SU-DHL-6 (cell line): Measurements from ENCODE around the gene RBM20.
"Not testable (repeated sequence)": the region's sequence is repeated elsewhere in the genome, so short reads cannot be mapped to it uniquely, and the experiment has no call there.

Experiments
- H2AFZ ChIP-seq: fragments of 200-600 bp; sonication (generic); 2 replicates; pipeline ENCODE4 v1.6.1; 2014; ENCODE audit warnings: low read depth, mild to moderate bottlenecking, moderate library complexity, mixed read lengths, antibody characterized with exemption, low read length; ENCODE audit not compliant: severe bottlenecking
- H3F3A ChIP-seq: fragments of 200-600 bp; shearing (Covaris generic); 2 replicates; pipeline ENCODE4 v1.6.0; 2016; ENCODE audit warnings: antibody characterized with exemption, mild to moderate bottlenecking; ENCODE audit not compliant: insufficient read depth
- H3K27ac ChIP-seq: fragments of 200-600 bp; sonication (generic); 2 replicates; pipeline ENCODE4 v1.5.1; 2016; ENCODE audit warnings: low read depth, mild to moderate bottlenecking, low read length, moderate library complexity, mixed read lengths
- H3K27me3 ChIP-seq: fragments of 200-600 bp; sonication (generic), shearing (Covaris generic); 2 replicates; pipeline ENCODE4 v1.6.0; 2014; ENCODE audit warnings: mild to moderate bottlenecking, low read length
- H3K36me3 ChIP-seq: fragments of 200-600 bp; sonication (generic); 2 replicates; pipeline ENCODE4 v1.6.1; 2014; ENCODE audit warnings: mild to moderate bottlenecking, low read length, mixed read lengths
- H3K4me2 ChIP-seq: fragments of 300-600, 200-600 bp; shearing (Covaris generic), sonication (generic); 2 replicates; pipeline ENCODE4 v1.6.0; 2014; ENCODE audit warnings: low read length, low read depth, mild to moderate bottlenecking; ENCODE audit not compliant: poor library complexity, severe bottlenecking
- H3K4me3 ChIP-seq: fragments of 200-600 bp; sonication (generic); 2 replicates; pipeline ENCODE4 v1.5.1; 2014; ENCODE audit warnings: antibody characterized with exemption, low read length, mild to moderate bottlenecking, mixed read lengths; ENCODE audit not compliant: insufficient read depth, poor library complexity, severe bottlenecking
- H3K79me2 ChIP-seq: fragments of 200-600 bp; sonication (generic); 2 replicates; pipeline ENCODE4 v1.6.1; 2014; ENCODE audit warnings: mild to moderate bottlenecking, low read length, moderate library complexity; ENCODE audit not compliant: insufficient read depth
- H3K9ac ChIP-seq: fragments of 200-600 bp; sonication (generic); 2 replicates; pipeline ENCODE4 v1.7.0; 2014; ENCODE audit warnings: mild to moderate bottlenecking, low read length
- H3K9me2 ChIP-seq: fragments of 200-600 bp; sonication (generic); replicated peaks from 2 replicates; pipeline ENCODE4 v1.6.1; 2014; ENCODE audit warnings: low read length; ENCODE audit not compliant: insufficient read depth
- H3K9me3 ChIP-seq: fragments of 200-600 bp; sonication (generic); 2 replicates; pipeline ENCODE4 v1.6.1; 2014; ENCODE audit warnings: low read length, mixed read lengths; ENCODE audit not compliant: insufficient read depth
- H4K20me1 ChIP-seq: fragments of 200-600 bp; sonication (generic); 2 replicates; pipeline ENCODE4 v1.6.1; 2014; ENCODE audit warnings: low read depth, mild to moderate bottlenecking, antibody characterized with exemption, low read length, moderate library complexity, mixed read lengths
- CTCF ChIP-seq: fragments of 200-600 bp; sonication (generic); IDR thresholded peaks from one replicate; pipeline ENCODE4 v1.5.1; 2017; ENCODE audit warnings: antibody characterized with exemption, mild to moderate bottlenecking, low read length, moderate library complexity; ENCODE audit not compliant: insufficient read depth, poor library complexity, severe bottlenecking
- EZH2phosphoT487 ChIP-seq: fragments of 200-600 bp; sonication (generic), shearing (Covaris generic); conservative IDR thresholded peaks from 2 replicates; pipeline ENCODE4 v1.6.1; 2018; ENCODE audit warnings: mild to moderate bottlenecking, antibody characterized with exemption, low read length, moderate library complexity, mixed read lengths

The RBM20 gene

DNA sequence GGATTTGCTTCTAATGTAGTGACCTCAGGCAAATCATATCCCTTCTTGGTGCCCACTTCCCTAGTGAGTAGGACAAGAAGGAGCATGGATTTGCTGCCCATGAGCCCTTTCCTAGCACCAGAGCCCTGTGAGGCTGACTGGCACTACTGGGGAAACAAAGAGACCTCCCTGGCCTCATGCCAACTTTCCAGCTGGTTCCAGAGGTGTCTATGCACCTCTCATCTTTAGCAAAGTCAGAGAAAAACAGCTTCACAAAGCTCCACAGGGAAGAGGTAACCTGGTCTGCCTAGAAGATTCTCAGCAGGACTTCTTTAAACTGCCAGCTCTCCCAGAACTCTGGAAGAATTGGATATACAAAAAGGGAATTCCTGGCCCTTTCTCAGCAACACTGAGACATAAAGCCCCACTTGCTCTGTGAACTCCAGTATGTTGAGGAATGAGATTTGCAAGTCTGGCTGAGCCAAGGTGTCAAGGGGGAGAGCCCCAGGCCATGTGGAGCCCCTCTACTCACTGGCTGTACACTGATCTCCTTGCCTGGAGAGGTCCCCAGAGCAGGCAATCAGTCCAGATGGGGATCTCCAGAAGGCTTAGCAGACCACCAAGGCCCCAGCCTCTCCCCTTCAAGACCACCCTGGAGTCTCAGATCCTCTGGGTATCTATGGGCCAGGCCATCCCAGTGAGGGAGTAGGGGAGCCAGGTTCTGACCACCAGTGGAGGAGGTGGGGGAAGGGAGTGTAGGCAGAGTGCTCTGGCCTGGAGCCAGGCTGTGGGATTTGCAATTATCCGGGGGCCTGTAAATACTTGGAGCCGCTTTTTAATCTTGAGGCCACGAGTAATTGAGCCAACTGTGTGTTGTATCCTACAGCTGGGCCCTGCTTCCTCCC, 24.4 kb upstream of the RBM20 start:
- H3K4me3 ChIP-seq = no peak overlapping the region
- H4K20me1 ChIP-seq = no peaks in the 10 kb centered on the region
- no peaks in the 10 kb centered on the region for H3K27me3 ChIP-seq
- peaks cover 4% of the 10 kb centered on the region; the same call in 1 of the 2 replicates for H3K9me3 ChIP-seq
- no peak overlapping the region for H3K4me2 ChIP-seq
- H2AFZ ChIP-seq = no peak overlapping the region
- no peak overlapping the region for H3K27ac ChIP-seq
- TF ChIP-seq EZH2phosphoT487 (no peak), CTCF (no peak)
- 0 out of 2 replicates have a peak, but pooled peaks cover 3% of the 10 kb centered on the region for H3K36me3 ChIP-seq
- no peaks in the 10 kb centered on the region for H3F3A ChIP-seq
- no peaks in the 10 kb centered on the region for H3K9me2 ChIP-seq
- H3K9ac ChIP-seq = no peak overlapping the region
- no peaks in the 10 kb centered on the region for H3K79me2 ChIP-seq

DNA sequence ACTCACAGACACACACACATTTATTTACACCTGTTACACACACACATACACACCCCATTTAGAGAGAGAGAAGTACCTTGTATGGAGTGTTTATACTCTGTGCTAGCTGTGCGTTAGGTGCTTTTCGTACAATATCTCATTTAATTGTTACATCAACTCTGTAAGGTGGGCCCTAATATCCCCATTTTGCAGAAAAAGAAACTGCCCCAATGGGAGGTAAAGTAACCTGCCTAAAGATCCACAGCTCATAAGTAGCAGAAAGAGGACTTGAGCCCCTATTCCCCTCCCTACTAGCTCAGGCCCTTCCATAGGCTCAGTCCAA, 23.8 kb upstream of the RBM20 start:
- H3K4me3 ChIP-seq = no peak overlapping the region
- no peak overlapping the region for H3K4me2 ChIP-seq
- no peaks in the 10 kb centered on the region for H4K20me1 ChIP-seq
- TF ChIP-seq CTCF (no peak), EZH2phosphoT487 (no peak)
- H3K27me3 ChIP-seq = no peaks in the 10 kb centered on the region
- no peak overlapping the region for H3K9ac ChIP-seq
- no peaks in the 10 kb centered on the region for H3F3A ChIP-seq
- H3K79me2 ChIP-seq = no peaks in the 10 kb centered on the region
- peaks cover 4% of the 10 kb centered on the region; the same call in 1 of the 2 replicates for H3K9me3 ChIP-seq
- no peak overlapping the region for H2AFZ ChIP-seq
- no peak overlapping the region for H3K27ac ChIP-seq
- H3K36me3 ChIP-seq = 0 out of 2 replicates have a peak, but pooled peaks cover 3% of the 10 kb centered on the region
- H3K9me2 ChIP-seq = no peaks in the 10 kb centered on the region

DNA sequence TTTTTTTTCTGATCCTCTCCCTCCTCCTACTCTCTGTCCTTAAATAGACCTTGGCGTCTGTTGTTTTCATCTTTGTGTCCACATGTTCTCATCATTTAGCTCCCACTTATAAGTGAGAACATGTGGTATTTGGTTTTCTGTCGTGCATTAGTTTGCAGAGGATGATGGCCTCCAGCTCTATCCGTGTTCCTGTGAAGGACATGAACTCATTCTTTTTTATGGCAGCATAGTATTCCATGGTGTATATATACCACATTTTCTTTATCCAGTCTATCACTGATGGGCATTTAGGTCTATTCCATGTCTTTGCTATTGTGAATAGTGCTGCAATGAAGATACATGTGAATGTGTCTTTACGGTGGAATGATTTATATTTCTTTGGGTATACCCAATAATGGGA, 20.8 kb upstream of the RBM20 start:
- H3K4me2 ChIP-seq, H3K9me2 ChIP-seq, H3K27ac ChIP-seq, H3K79me2 ChIP-seq, H3K9ac ChIP-seq, H3K27me3 ChIP-seq, H3K4me3 ChIP-seq, H3K36me3 ChIP-seq, H2AFZ ChIP-seq, H4K20me1 ChIP-seq, H3K9me3 ChIP-seq, H3F3A ChIP-seq: not testable (repeated sequence)

DNA sequence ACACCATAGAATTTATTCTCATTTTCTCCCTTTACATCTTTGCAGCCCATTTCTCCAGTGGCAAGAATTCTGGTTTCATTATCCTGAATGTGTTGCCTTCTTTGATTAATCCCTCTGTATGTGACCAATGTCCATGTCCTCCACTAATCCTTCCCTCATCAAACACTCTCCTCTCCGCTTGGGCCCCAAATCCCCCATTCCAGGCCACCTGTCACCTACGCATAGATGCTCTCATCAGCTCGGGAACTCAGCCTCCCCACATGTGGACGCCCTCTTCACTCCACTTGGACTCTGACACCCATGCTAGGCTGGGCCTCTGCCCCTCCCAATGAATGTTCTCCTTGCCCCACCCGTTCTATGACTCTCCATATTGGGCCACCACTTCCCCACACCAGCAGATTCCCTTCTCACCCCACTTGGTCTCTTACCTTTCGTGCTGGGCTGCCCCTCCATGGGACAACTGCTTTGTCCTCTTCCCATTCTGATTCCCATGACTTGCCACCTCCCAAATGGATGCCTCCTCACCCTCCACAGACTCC, 18.7 kb upstream of the RBM20 start:
- Histone ChIP-seq H3K9ac (no peak overlapping the region), H3K27ac (no peak overlapping the region), H3K27me3 (no peaks in the 10 kb centered on the region), H2AFZ (no peak overlapping the region), H3K9me3 (peaks cover 4% of the 10 kb centered on the region; the same call in 1 of the 2 replicates), H3K79me2 (no peaks in the 10 kb centered on the region), H3K4me3 (no peak overlapping the region), H4K20me1 (no peaks in the 10 kb centered on the region), H3F3A (no peaks in the 10 kb centered on the region), H3K36me3 (0 out of 2 replicates have a peak, but pooled peaks cover 3% of the 10 kb centered on the region), H3K9me2 (no peaks in the 10 kb centered on the region), H3K4me2 (no peak overlapping the region)
- TF ChIP-seq CTCF (no peak), EZH2phosphoT487 (no peak)
